ENCODE results near the gene LCN6.

The LCN6 gene

DNA sequence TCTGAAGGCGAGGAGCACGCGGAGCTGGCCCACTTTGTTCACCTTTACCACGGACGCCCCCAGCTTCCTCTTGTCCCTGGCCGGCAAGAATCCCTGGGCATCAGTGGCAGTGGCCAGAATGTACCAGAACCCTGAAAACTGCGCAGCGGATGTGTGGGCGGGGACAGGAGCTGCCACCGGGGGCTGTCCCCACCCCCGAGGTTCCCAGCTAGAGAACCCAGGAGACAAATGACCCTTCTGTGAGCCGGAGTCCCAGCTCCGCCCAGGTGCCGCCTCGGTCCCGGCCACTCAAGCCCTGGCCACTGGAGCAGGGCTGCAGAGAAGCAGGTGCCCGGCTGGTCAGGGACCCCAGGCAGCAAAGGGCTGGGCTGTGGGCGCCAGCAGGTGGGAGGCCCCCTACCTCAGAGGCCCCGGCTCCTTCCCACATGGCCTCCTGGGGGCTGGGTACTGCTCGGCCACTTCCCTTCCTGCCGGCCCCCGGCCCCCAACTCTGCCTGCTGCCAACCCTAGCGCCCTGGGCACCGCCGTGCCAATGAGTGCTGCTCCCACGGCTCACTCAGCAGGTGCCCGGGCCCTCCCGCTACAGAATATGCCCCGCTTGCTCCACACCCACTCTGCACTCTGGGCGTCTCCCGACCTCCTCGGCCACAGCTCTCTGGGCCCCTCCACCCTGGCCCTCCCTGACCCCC lies 6.3 kb downstream of the LCN6 start:
- DNase-seq: no peak

DNA sequence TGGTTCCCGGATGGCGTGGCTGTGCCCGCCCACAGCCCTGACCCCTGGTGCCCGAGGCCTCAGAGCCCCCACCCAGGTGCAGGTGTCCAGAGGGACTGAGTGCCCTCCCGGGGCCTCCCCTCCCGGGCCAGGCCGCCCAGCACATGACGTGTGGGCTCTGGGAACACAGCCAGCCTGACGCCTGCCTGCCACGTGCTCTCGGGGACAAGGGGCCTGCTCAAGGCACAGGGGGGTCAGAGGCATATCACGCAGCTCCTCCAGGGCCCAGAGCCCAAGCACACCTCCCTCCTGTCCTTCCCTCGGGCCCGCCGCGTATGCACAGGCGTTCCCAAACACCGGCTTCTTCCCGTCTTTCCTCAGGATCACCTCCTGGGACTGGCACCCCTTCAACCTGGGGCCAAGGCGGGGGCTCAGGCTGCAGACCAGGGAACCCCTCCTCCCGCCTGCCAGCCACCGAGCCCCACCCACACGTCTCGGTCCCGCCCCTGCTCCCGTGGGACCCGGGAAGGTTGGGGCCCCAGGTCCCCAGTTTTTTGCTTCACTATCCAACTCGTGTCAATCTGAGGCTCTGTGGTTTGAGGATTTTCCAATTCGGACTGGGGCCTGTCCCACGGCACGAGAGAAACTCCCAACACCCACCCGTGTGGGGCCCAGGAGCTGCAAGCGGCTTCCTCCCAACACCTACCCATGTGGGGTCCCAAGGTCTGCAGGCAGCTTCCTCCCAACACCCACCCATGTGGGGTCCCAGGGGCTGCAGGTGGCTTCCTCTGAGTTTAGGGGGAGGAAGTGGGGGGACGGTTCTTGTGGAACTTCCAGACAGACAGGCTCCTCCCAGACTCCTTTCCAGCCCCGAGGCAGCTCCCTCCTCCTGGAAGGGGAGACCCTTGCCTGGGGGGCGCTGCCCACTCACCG lies 7.1 kb downstream of the LCN6 start:
- no peak for DNase-seq

DNA sequence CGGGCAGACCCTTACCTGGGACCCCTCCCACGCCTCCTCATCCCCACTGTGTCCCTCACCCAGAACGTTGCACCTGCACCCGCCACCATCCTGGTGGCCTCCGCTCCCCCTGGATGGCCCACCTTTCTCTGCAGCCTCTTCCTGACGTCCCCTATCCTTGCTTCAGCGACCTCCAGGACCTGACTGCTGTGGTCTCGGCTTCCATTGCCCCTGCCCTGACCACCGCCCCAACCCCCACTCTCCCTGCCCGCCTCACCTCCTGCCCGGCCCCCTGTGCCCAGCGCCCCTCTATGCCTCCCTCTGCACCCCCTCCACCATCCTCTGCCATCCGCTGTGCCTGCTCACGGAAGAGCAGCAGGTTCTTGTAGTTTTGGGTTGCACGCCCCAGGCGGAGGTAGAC lies 7.8 kb downstream of the LCN6 start:
- DNase-seq: no peak

DNA sequence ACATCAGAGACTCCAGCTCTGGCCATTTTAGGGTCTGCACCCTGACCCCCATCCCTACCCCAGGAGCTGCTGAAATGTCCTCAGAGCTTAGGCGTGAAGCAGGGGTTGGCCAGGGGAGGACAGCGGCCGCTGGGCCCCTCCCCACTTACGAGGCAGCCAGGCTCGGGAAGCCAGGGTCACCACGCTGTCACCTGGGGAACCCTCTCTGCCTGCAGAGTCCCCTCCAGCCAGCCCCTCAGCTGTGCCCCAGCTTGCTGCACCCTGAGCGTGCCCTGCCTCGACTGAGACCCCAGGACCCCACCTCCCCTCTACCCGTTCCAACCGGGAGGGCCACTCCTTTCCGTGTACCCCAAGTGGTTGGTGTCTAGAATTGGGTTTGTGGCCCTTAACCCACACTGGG lies 8.3 kb downstream of the LCN6 start:
- no peak for DNase-seq

DNA sequence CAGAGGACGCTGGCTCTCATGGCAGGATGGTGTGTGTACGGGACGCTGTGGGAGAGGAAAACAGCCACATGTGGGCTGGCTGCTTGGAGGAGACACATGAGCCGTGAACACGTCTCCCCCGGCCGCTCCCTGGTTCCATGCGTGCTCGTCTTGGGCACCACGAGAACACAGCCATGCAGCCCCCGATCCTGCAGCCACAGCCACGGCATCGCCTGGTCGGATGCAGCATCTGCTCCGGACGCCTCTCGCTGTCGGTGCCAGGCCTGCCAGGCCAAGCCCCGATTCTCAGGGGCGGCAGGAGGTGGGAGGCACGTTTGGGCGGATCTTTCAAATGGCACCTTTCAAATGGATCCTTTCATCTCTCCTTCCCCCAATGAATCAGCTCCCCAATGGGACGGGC lies 8.8 kb downstream of the LCN6 start:
- DNase-seq: no peak

DNA sequence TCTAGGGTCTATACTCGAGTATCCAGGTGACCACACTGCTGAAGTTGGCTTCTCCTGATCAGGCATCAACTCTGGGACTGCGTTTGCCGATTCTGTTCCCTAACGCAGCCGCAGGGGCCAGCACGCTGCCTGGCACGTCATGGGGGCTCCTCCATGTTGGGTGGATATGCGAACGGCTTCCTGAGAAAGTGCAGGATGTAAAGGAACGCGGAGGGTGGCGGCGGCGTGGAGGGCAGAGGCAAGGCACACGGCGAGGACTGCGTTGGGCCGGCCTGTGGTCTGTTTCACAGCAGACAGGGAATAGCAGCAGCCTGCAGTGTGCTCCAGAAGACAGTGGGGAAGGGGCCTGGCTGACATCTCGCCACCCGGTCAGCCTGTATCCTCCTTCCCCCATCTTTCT lies 9.4 kb downstream of the LCN6 start:
- DNase-seq: no peak

DNA sequence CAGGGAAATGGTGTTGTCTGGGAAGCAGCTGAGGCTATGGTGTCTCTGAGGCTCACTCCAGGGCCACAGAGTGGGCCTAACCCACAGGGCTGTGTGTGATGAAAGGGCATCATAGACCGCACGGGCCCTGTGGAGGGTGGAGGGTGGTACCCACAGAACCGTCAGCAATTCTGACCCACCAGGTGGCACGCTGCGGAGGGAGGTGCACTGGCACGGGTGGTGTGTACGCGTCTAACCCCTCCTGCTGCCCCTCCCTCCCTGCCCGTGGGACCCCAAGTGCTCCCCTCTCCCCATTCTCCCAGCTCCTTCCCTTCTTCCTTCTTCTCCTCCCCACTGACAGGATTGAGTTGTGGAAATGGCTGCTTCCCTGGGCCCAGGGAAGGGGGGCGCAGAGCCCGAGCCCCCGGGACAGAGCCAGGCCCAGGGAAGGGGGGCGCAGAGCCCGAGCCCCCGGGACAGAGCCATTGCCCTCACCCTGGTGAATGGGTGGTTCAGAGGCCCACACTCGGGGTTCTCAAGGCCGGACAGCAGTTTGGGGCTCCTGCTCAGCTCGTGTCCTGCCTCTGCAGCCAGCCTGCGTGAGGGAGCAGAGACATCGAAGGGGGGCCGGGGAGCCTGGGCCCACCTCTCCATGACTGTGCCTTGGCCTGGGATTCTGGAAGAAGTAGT lies 12.4 kb downstream of the LCN6 start:
- DNase-seq: no peak

DNA sequence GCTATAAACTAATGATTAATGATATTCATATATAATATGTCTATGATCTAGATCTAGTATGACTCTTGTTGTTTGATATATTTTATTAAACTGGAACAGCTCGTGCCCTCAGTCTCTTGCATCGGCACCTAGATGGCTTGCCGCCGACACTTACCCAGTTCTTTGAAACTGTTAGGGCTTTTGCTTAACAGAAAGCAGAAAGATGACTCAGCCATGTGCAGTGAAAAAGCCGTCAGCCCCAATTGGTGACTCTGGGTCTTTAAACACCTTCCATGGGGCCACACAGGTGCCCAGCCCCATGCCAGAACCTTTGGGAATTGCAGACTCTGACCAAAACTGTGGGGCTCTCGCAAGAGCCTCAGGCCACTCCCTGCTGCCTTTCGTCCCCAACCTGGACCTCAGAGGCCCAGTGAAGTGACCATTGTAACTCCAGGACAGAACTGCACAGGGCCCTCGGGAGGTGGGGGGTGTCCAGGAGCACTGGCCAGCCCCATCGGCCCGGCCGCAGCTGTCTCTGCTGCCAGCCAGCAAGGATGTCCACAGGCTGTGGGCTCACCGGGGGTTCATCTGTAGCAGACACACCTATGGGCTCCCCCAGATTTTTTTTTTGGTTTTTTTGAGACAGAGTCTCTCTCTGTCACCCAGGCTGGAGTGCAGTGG lies 13.4 kb downstream of the LCN6 start:
- no peak for DNase-seq

DNA sequence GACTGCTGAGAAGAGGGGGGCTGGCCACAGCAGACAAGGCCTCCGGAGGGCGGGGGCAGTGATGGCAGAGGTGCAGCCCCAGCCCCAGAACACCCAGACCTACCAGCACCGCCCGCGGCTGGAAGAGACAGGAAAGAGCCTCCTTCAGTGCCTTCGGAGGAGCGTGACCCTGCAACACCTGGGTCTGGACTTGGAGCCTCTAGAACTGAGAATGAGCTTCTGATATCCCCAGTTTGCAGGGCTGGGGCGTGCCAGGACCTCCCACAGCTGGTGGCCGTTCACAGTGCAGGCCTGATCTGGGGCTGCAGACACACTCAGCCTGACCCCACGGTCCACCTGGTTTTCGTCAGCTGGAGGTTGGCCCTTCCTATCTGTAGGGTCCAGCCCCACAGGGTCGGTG lies 14.7 kb downstream of the LCN6 start:
- DNase-seq: no peak

DNA sequence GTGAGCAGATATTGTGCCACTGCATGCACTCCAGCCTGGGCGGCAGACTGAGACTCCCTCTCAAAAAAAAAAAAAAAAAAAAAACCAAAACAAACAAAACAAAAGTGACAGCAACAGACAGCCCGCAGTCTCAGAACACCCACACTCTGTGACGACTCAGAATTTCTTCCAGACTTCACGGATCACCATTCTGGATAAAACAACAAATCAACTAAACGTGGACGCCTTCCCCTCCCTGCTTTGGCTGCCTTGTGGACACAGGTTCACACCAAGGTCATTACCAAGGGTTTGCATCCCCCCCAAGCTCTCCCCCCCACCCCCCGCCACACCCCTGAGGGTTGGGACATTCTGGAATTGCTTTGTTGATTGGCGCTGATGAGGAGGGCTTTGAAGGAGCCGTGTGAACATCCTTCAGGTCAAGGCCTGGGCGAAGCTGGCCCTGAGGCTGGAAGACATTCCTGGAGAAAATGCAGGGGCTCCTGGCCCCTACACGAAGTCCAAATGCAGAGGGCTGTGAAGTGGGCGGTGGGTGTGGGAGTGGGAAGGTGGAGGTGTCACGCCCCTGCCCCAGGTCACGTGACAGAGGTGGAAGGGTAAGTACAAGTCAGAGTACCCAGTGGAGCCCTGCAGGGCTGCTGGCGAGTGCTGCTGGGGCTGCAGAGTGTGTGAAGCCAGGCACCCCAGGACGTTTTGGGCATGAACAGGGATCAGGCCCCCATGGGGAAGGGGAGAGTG lies 15.7 kb downstream of the LCN6 start:
- DNase-seq: no peak

DNA sequence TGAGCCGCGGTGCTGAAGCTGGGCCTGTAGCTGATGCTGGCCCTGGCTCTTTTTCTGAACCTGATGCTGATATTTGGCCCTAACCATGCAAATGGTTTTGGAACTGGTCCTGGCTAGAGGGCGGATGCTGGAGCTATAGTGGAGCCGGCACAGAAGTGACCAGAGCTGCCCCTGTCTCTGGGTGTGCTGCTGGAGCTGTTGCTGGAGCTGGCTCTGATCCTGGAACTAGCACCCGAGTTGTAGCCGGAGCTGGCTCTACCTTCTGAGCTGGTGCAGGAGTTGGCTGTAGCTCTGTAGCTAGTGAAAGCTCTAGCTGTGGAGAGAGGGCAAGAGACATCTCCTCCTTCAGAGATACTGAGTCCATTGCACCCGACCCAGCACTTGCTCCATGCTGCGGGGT lies 18.4 kb downstream of the LCN6 start:
- no peak for DNase-seq

DNA sequence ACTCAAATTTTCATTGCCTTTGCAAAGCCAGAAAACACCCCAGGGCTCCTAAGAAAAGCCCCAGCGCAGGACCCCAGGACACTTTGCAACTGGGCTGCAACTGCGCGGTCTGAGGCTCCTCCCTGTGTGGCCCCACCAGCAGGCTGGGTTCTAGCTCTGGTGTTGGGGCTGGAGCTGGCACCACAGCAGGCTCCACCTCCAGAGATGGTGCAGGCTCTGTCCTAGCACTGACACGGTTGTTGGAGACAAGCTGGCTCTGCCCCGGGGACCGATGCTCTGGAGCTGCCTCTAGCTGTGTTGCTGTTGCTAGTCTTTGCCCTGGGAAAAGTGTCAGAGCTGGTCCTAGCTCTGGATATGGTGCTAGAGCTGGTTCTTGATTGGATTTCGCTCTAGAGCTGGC lies 19.2 kb downstream of the LCN6 start:
- DNase-seq: no peak

DNA sequence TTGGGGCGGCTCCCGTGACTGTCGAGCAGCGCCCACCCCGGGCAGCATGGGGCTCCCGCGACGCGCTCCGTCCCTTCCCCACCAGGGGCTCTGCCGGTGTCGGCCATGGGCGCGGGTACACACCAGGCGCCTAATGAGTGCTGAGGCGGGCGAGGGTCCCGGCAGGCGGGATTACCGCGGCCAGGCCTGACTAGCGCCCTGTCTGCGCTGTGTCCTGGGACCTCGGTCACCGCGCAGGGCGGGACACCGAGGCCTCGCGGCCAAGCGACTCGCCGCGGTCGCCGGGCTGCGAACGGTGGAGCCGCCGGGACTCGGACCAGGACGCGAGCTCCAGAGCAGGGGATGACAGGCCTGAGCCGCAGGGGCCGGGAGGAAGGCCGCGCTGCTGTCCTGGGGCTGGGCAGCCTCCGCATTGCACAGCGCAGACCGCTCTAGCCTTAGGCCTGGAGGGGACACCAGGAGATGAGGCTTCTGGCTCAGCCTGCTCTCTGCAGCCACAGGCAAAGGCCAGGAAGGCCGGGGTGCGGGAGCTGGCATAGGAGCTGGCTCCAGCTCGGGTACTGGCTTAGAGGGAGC lies 19.7 kb downstream of the LCN6 start:
- no peak for DNase-seq

DNA sequence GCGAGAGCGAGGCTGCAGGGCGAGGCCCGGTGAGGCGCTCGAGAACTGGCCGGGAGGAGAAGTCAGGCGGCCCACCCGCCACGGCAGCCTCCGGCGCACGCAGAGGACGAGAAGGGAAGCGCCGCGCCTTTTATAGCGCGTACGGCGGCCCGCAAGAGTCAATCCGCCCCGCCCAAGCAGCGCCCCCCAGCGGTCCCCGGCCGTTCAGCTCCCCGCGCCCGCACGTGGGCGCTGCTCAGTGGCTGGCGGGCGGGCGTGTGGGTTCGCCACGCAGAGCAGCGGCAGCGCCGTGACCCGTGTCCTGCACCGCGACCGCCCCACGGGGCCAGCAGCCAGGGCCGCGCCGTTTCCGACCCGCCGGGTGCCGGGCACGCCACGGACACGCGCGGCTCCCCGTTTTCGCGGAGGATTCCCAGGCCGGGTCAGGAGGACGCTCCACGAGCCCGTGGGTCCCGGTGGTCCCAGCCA lies 20.2 kb downstream of the LCN6 start:
- no peak for DNase-seq

DNA sequence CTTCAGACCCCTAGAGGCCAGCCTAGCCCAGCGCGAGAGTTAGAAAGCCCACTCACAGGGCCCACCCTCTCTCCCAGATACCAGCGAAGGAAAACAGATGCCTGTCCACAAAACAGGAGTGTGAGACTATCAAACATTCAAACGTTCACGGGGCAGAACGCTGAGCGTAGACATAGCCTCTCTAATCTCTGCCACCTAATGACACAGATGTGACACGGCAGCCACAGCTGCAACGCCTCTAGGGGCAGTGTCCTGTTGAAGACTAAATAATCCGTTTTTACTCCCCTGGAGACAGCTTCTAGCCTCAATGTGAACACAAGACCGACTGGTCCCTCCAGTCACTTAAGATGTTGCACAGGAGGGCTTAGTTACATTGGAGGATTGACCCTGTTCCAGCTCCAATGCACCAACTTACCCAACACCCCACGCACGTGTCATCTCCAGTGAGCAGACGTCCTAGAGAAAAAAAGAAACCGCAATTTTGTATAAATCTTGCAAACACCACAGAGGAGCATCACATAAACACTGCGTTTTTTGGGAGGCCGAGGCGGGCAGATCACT lies 21.6 kb downstream of the LCN6 start:
- no peak for DNase-seq

DNA sequence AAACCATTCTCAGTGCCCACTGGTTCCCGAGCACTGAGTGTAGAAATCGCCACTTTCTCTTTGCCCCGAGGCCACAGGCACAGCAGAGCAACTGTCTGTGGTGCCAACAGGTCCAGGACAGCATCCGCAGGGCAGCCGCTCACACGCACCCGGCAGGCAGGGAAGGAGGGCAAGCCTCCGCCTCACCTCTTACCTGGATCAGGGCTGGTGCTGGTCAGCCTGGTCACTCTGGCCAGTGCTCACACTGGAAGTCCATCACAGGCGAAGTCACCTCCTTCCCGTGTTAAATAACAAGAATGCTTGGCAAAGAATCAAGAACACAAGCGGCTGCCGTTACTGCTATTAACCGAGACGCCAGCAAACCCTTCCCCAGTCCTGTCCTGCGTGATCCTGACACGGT lies 22.2 kb downstream of the LCN6 start:
- DNase-seq: no peak

DNA sequence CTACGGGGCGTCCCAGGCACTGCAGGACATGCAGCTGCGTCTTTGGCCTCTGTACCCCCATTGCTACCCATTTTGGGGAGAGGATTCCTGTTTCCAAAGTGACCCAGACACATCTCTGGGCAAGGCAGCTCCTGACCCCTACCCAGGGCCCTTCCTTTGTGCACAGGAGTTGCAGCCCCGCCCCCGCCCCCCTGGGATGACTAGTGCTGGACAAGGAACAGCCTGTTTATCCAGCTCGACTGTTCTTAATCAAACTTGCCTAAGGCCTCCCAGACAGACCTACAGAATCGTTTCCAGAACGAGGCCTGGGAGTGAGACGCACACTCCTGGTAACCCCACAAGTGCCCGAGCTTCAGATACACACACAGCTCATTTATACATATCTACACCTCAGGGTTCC lies 22.7 kb downstream of the LCN6 start:
- no peak for DNase-seq

DNA sequence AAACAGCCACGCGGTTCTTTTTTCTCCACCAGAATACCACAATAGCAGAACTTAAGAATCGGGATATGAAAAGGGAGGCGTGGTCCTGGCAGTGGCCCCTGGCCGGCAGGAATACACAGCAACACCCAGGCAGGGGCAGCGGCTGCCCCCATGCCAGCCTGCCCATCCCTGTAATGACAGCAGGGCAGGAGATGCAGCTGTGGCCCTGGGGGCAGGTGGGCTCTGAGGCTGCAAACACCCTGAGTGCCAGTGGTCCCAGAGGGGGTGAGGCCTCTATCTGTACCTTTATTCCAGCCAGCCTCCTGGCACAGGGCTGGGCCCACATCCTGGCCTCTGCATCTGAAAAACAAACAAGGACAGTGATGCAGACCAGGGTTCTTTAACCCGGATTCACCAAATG lies 23.6 kb downstream of the LCN6 start:
- DNase-seq: no peak

DNA sequence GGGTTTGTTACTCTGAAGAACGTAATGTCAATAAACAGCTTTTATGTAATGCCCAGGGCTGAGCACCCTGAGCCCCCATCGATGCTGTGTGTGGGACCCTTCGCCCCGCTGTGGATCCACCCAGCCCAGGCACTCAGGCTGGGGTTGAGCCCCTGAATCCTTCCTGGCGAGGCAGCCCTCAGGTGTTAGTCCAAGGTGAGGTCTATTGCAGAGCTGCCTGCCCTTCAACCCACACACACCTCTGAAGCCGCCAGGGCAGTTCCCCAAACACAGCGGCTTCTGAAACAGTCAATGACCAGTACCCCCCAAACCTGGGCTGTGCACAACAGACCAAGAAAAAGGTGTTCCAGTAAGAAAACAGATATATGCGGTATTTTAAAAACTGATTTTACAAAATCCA lies 24.3 kb downstream of the LCN6 start:
- no peak for DNase-seq

DNA sequence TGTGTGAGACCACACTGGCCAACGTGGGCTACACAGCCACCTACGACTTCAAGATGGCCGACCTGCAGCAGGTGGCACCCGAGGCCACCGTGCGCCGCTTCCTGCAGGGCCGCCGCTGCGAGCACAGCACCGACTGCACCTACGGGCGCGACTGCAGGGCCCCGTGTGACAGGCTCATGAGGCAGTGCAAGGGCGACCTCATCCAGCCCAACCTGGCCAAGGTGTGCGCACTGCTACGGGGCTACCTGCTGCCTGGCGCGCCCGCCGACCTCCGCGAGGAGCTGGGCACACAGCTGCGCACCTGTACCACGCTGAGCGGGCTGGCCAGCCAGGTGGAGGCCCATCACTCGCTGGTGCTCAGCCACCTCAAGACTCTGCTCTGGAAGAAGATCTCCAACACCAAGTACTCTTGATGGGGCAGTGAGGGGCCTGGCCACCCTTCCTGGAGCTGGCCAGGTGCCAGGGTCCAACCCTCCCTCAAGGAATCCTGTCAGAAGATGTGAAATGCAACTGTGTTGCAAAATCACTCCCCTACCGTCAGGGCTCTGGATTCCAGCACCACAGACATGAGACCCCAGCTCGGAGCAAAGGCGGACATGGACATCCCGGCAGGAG lies 24.9 kb downstream of the LCN6 start:
- no peak for DNase-seq

DNA sequence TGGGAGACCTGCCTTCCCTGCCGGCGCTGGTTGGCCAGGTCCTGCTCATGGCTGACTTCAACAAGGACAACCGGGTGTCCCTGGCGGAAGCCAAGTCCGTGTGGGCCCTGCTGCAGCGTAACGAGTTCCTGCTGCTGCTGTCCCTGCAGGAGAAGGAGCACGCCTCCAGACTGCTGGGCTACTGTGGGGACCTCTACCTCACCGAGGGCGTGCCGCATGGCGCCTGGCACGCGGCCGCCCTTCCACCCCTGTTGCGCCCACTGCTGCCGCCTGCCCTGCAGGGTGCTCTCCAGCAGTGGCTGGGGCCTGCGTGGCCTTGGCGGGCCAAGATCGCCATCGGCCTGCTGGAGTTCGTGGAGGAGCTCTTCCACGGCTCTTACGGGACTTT lies 25.4 kb downstream of the LCN6 start:
- no peak for DNase-seq

All from NCI-H187 treated with DMSO at 0.1 percent for 48 hours (cell line).